Esophagus squamous epithelium (tissue), 5 donors: ENCODE data around the gene NEDD4L. TPM values are rescaled to one million over a fixed set of nuclear protein-coding genes. Genes with fewer than 3 reads are reported as not detected.

Experiments used
- DNase-seq: peaks from one replicate; lab custom pipeline; 2025; lab: John Stamatoyannopoulos, UW
- H3K27ac ChIP-seq, 4 donors: fragments of 200-600 bp; sonication (generic); one replicate each; pipeline ENCODE4 v1.5.1; 2016 to 2019; ENCODE audit warnings: mild to moderate bottlenecking in 1 of 4
- H3K27me3 ChIP-seq, 4 donors: fragments of 200-600 bp; sonication (generic); 1 replicate in 3 of 4; 2 replicates in 1 of 4; pipeline versions ENCODE4 v1.5.1 to v1.6.0; 2017 to 2021; ENCODE audit warnings: antibody characterized with exemption in 1 of 4
- H3K36me3 ChIP-seq, 3 donors: fragments of 200-600 bp; sonication (generic); one replicate each; pipeline ENCODE4 v1.5.1; 2016 to 2019
- H3K4me1 ChIP-seq, 3 donors: fragments of 200-600 bp; sonication (generic); one replicate each; pipeline ENCODE4 v1.5.1; 2017 to 2019
- H3K4me3 ChIP-seq, 4 donors: fragments of 200-600 bp; sonication (generic); 1 replicate in 3 of 4; 2 replicates in 1 of 4; pipeline ENCODE4 v1.5.1; 2016 to 2019; ENCODE audit warnings: mild to moderate bottlenecking in 2 of 4, moderate library complexity in 1 of 4
- H3K9me3 ChIP-seq, 3 donors: fragments of 200-600 bp; sonication (generic); one replicate each; pipeline ENCODE4 v1.5.1; 2016 to 2019
- CTCF ChIP-seq, 6 experiments: fragments of 450-650 bp in 4 of 6; fragments of 200-600 bp in 2 of 6; sonication (generic) in 2 of 6; IDR thresholded peaks; one replicate each; pipeline ENCODE4 v1.5.1; 2016 to 2019; ENCODE audit warnings: antibody characterized with exemption in 6 of 6, mild to moderate bottlenecking in 4 of 6, moderate library complexity in 4 of 6
- POLR2A ChIP-seq, 4 donors: fragments of 450-650 bp; IDR thresholded peaks; one replicate each; pipeline ENCODE4 v1.6.1; 2017; ENCODE audit warnings: antibody characterized with exemption in 4 of 4, mild to moderate bottlenecking in 4 of 4, moderate library complexity in 3 of 4
- WGBS, 2 donors: methylation state at CpG; one replicate each; pipeline ENCODE4 v1.1.5; 2018; 5-methylcytosine and 5-hydroxymethylcytosine counted together
- intact Hi-C: fragments of 100-400 bp; cut with DNase I; formaldehyde crosslinking; loops from one replicate; pipeline ENCODE4 v1.15.0; 2022
- total RNA-seq, 4 donors: library from RNA; depleted of rRNA; stranded (reverse); fragments of >200 nt; gene quantifications; one replicate each; pipeline ENCODE4 v1.1.0, GENCODE V29; 2016
- donor health status: DM: yes; HTN: yes; CAD: no.

The NEDD4L gene
- total RNA-seq, 4 donors from 2014 or later = 17.0 to 27.6 (median 21.9) TPM

GRCh38 chr18:58316396-58317342 is 272.6 kb downstream of the NEDD4L start:
- Histone ChIP-seq H3K4me3 (no peak overlapping the region), H3K27me3 (no peaks in the 10 kb centered on the region), H3K9me3 (no peaks in the 10 kb centered on the region), H3K27ac (peak overlapping the region in 2 of 4 donors; percentile 24 to 39), H3K36me3 (no peaks in the 10 kb centered on the region), H3K4me1 (peaks cover 13 to 41% (median 15%) of the 10 kb centered on the region in 3 donors)
- intact Hi-C loops = no loop called here
- no peak for TF ChIP-seq CTCF (IDR thresholded peaks at IDR 0.05)
- no peak for TF ChIP-seq POLR2A (IDR thresholded peaks at IDR 0.05)
- DNase-seq = no peak
- 67 to 78% methylated on average over 14 to 16 of the region's 16 CpGs for WGBS, 2 donors

- Histone ChIP-seq H3K4me3 (no peak overlapping the region), H3K4me1 (peaks cover 4 to 33% (median 9%) of the 10 kb centered on the region in 3 donors), H3K9me3 (no peaks in the 10 kb centered on the region), H3K27me3 (no peaks in the 10 kb centered on the region), H3K27ac (no peak overlapping the region), H3K36me3 (peaks cover 0 to 4% (median 0%) of the 10 kb centered on the region in 3 donors)
- TF ChIP-seq CTCF (IDR thresholded peaks at IDR 0.05) (no peak), POLR2A (IDR thresholded peaks at IDR 0.05) (no peak)
- intact Hi-C loops = loop anchor here (10.0 kb wide), 1 partner anchor 135 kb away; no protein-coding TSS in a partner anchor
- DNase-seq = no peak
- WGBS, 2 donors = 69 to 86% methylated on average over 2 of the region's 2 CpGs
Measured at GRCh38 chr18:58319719-58320118, 275.7 kb downstream of the NEDD4L start.

GRCh38 chr18:58320907-58321561 is 277.0 kb downstream of the NEDD4L start:
- Histone ChIP-seq H3K36me3 (peaks cover 0 to 8% (median 0%) of the 10 kb centered on the region in 3 donors), H3K4me1 (peaks cover 0 to 20% (median 3%) of the 10 kb centered on the region in 3 donors), H3K27ac (no peak overlapping the region), H3K4me3 (no peak overlapping the region), H3K9me3 (no peaks in the 10 kb centered on the region), H3K27me3 (no peaks in the 10 kb centered on the region)
- WGBS, 2 donors = 76 to 91% methylated on average over 3 of the region's 3 CpGs
- no peak for TF ChIP-seq CTCF (IDR thresholded peaks at IDR 0.05)
- TF ChIP-seq POLR2A (IDR thresholded peaks at IDR 0.05) = no peak
- intact Hi-C loops = loop anchor here (10.0 kb wide), 1 partner anchor 136 kb away; no protein-coding TSS in a partner anchor
- no peak for DNase-seq

DNA sequence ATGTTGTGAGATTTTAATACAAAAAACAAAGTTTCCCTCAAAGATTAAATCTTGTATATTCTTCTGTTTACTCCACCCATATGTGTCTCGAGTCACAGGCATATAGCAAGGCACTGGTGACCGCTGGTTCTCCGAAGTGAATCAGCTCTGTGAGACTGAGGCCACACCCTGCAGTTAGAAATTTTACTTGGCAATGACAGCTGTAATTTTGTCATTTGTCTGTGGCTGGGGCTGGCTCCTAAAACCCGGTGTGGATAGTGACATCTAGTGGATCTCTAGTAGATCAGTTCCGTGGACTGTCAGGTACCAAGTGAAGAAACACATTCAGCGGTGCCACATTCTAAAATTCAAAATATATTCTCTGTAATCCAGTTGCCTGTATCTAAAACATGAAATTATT is 278.0 kb downstream of the NEDD4L start:
- peaks cover 0 to 8% (median 0%) of the 10 kb centered on the region in 3 donors for H3K36me3 ChIP-seq
- peak; percentile 7 for DNase-seq
- peak overlapping the region in 2 of 4 donors; percentile 57 to 62 for H3K27ac ChIP-seq
- no peaks in the 10 kb centered on the region for H3K27me3 ChIP-seq
- 4 to 37% methylated on average over 6 of the region's 6 CpGs for WGBS, 2 donors
- no peak for TF ChIP-seq POLR2A (IDR thresholded peaks at IDR 0.05)
- peak; percentile 36 to 67 (median 60) for TF ChIP-seq CTCF (IDR thresholded peaks at IDR 0.05)
- H3K4me1 ChIP-seq = peaks cover 0 to 14% (median 3%) of the 10 kb centered on the region in 3 donors
- intact Hi-C loops = loop anchor here (10.0 kb wide), 1 partner anchor 137 kb away; no protein-coding TSS in a partner anchor
- H3K4me3 ChIP-seq = no peak overlapping the region
- no peaks in the 10 kb centered on the region for H3K9me3 ChIP-seq
